ENCODE measurements around the gene PPIP5K2.
"Not testable (repeated sequence)": the region's sequence is repeated elsewhere in the genome, so short reads cannot be mapped to it uniquely, and the experiment has no call there.

The PPIP5K2 gene

DNA sequence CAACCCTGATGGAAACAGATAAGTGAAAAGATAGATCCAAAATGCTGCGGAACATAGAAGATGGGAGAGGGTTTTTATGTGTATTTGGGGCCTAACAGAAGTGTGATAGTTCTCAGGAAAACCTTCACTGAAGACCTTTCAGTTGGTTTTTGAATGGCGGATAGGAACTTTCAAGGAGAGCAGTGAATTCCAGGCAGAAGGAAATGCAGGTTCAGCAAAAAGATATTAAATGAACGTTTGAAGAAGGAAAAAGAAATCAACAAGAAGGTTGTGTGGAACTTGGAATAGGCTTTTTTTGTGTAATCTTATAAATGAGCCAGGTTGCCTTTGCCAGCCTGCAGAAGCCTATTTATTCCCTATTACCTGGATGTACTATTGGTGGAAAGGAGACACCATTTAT lies 2.1 kb downstream of the PPIP5K2 start:
- no peak for DNase-seq (ENCODE audit: low spot score)

DNA sequence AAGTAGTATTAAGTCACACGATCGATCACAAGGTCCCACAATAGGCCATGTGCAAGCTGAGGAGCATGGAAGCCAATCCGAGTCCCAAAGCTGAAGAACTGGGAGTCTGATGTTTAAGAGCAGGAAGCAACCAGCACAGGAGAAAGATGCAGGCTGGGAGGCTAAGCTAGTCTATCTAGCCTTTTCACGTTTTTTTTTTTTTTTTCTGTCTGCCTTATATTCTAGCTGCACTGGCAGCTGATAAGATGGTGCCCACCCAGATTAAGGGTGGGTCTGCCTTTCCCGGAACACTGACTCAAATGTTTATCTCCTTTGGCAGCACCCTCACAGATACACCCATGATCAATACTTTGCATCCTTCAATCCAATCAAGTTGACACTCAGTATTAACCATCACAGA lies 6.5 kb downstream of the PPIP5K2 start:
- no peak for DNase-seq (ENCODE audit: low spot score)

DNA sequence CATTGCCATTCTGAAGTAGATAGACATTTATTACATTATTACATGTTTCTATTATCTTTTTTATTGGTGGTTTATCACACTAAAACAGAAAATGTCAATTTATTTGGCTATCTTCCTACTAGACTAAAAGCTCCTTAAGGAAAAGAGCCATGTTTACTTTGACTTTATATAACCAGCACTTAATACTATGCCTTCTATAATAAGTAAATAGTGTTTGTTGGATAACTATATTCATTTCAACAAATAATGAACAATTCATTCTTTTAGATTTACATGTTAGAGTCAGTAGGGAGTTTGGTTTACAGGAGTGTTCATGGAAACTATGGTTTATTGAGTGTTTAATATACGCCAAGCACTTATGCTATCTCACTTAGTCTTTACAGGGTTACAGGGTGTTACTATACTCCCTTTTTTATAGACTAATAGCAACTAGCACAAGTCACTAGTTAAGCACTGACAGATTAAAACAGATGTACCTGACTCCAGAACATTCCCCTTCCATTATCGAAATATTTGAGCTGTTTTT lies 7.3 kb downstream of the PPIP5K2 start:
- DNase-seq (ENCODE audit: low spot score) = no peak

DNA sequence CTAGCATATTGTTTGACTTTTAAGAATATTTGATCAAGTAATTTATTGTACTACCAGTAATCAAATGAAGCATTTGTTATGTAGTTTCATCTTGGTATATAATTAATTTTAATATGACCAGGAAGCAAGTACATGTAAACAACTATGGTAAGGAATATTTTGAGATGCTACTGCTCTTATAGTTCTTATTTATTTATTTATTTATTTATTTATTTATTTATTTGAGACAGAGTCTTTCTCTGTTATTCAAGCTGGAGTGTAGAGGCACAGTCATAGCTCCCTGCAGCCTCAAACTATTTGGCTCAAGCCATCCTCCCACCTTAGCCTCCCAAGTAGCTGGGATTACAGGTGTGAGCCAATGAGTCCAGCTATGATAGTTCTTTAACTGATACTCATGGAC lies 8.1 kb downstream of the PPIP5K2 start:
- DNase-seq (ENCODE audit: low spot score) = no peak

DNA sequence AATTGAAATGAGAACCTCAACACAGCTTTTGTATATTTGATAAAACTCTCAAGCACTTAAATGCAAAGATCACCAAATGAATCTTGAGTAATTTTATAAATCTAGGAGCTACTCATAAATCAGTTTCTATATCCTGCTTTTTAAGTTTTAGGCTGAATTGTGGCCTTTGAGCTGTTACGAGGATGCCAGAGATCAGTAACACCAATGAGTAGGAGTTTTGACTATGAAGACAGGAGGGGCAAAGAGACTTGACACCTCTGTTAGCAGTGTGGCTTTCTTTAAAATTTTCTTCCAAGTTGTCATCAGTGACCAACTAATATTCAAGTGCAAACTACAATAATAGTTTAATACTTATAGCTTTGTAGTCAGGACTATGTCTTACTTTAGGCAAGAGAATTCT lies 12.6 kb downstream of the PPIP5K2 start:
- no peak for DNase-seq (ENCODE audit: low spot score)

DNA sequence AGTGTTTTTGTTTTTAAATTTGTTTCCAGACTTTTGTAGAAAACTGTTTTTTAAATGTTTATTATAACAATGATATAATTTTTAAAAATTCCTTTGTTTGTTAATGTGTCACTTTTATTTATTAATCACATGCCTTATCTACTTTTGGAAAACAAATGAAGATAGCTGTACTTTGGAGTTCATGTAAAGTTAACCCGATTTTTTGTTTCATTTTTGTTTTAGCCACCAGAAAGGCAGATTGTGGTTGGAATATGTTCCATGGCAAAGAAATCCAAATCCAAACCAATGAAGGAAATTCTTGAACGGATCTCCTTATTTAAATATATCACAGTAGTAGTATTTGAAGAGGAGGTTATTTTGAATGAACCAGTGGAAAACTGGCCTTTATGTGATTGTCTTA lies 13.1 kb downstream of the PPIP5K2 start:
- no peak for DNase-seq (ENCODE audit: low spot score)

DNA sequence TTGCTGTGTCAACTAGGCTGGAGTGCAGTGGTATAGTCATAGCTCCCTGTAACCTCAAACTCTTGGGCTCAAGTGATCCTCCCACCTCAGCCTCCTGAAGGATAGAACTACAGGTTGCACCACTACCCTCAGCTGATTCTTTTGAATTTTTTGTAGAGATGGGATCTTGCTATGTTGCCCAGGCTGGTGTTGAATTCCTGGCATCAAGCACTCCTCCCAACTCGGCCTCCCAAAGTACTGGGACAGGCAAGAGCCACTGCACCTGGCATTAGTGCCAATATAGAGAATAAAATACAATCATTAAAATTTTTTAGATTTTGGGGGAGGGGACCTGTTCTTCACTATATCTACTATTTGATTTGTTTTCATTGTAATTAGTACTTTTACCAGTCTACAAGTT lies 15.4 kb downstream of the PPIP5K2 start:
- DNase-seq (ENCODE audit: low spot score) = no peak

DNA sequence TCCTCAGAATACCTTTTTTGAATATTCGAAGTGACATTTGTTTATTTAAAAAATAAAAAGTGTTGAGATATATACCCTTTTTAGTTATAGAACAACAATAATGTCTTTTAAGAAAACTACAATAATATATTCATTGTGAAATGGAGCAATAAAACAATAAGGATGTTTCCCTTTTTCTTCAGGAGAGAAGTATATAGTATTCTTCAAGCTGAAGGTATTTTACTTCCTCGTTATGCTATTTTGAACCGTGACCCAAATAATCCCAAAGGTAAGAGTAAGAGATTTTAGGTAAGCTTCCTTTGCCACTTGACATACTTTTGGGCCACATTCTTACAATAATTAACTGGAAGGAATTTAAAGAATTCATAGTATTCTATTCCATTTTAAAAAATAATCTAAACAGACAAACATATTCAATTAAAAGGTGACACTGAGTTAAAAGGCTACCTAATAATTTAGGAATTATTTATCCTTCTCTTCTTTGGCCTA lies 18.1 kb downstream of the PPIP5K2 start:
- no peak for DNase-seq (ENCODE audit: low spot score)

DNA sequence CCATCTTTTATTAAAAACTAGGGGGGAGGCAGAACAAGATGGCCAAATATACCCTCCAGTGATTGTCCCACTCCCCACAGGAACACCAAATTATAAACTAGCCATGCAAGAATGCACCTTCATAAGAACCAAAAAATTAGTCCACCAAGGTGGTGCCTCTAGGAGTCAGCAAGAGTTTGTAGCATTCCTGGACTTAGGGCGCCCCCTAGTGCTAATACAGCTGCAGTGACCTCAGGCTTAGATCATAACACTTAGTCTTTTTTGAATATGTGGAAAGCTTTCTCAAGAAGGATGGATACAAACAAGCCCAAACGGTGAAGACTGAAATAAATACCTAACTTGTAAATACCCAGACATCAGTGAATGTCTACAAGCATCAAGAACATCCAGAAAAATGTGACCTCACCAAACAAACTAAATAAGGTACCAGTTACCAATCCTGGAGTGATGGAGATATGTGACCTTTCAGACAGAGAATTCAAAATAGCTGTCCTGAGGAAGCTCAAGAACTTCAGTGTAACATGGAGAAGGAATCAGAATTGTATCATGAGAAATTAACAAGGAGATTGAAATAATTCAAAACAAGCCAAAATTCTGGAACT lies 19.3 kb downstream of the PPIP5K2 start:
- peak; percentile 80 for DNase-seq (ENCODE audit: low spot score)

DNA sequence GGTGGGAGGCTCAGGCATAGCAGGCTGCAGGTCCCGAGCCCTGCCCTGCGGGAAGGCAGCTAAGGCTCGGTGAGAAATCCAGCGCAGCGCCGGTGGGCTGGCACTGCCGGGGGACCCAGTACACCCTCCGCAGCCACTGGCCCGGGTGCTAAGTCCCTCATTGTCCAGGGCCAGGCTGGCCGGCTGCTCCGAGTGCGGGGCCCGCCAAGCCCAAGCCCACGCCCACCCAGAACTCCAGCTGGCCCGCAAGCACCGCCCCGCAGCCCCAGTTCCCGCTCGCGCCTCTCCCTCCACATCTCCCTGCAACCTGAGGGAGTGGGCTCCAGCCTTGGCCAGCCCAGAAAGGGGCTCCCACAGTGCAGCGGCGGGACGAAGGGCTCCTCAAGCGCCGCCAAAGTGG lies 22.0 kb downstream of the PPIP5K2 start:
- DNase-seq (ENCODE audit: low spot score) = not testable (repeated sequence)

DNA sequence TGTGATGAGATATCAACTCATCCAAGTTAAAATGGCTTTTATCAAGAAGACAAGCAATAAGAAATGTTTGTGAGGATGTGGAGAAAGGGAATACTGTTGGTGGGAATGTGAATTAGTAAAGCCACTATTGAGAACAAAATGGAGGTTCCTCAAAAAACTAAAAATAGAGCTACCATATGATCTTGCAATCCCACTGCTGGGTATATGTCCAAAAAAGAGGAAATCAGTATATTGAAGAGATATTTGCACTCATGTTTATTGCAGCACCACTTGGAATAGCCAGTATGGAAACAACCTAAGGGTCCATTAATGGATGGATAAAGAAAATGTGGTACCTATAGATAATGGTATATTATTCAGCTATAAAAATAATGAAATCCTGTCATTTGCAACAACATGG lies 25.1 kb downstream of the PPIP5K2 start:
- no peak for DNase-seq (ENCODE audit: low spot score)

DNA sequence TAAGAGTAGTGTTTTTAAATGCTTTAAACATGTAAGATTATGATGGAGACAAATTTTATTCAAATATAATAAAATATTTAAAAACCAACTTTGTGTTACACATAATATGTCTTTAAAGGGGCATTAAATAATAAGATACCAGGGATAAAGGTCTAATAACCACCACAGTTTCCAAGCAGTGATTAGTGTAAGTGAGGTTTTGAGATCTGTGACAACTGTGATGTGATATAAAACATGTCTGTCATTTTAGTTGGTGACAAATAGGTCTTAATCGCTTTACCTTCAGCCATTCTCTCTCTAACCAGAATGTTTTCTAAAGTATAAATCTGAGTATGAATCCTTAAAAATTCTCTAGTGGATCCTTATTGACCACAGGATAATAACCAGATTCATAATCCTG lies 28.1 kb downstream of the PPIP5K2 start:
- no peak for DNase-seq (ENCODE audit: low spot score)

DNA sequence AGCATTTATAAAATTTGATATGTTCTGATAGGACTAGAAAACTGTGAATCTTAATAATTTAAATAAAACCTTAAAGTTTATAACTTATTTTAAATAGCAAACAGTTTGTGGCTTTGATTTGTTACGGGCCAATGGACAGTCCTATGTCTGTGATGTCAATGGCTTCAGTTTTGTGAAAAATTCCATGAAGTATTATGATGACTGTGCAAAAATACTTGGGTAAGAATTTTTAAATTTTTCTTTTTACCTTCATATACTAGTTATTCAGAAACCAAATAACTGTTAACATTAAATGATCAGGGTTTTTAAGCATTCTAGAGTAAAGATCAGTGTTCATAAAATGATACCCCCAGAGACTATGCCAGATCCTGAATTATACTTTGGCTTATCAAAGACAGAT lies 31.1 kb downstream of the PPIP5K2 start:
- no peak for DNase-seq (ENCODE audit: low spot score)

DNA sequence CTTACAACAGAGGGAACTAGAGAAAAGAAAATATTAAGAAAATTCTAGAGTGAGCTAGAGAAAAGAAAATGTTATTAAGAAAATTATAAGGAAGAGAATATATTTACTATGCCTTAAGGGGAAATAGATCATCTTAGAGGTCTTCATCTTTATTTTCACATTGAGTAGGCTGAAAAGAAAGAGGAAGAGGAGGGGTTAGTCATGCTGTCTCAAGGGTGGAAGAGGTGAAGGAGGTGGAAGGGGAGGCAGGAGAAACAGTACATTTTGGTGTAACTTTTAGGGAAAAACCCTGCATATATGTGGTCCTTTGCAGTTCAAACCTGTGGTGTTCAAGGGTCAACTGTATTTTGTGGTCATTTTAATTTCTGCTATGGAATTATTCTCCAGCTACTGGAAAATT lies 46.6 kb downstream of the PPIP5K2 start:
- DNase-seq (ENCODE audit: low spot score) = no peak

DNA sequence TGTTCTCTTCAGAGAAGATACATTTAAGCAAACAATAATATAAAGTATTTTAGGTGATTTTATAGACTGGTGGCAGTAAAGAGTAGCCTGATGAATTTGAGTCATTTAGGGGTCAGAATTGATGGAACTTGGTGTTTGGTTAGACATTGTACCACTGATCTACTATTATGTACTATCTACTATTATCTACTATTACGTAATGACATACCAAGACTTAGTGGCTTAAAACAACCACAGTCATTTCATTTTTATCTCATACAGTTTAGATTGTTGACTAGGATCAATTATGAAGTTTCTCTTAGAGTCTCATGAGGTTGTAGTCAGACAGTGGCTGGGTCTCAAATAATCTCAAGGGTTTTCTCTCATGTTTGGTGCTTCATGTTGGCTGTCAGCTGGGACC lies 54.0 kb downstream of the PPIP5K2 start:
- no peak for DNase-seq (ENCODE audit: low spot score)

DNA sequence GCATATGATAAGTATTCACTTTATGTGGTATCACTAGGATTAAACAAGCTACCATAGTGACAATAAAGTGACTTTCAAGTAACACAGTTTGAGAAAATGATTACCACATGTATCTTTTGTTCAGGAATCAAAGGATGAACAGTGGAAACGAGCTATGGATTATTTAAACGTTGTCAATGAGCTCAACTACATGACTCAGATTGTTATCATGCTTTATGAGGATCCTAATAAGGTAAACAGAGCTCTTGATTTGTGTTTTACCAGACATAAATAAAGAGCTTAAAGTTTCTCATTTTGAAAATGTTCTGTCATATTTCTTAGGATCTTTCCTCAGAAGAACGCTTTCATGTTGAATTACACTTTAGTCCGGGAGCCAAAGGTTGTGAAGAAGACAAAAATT lies 57.4 kb downstream of the PPIP5K2 start:
- no peak for DNase-seq (ENCODE audit: low spot score)

DNA sequence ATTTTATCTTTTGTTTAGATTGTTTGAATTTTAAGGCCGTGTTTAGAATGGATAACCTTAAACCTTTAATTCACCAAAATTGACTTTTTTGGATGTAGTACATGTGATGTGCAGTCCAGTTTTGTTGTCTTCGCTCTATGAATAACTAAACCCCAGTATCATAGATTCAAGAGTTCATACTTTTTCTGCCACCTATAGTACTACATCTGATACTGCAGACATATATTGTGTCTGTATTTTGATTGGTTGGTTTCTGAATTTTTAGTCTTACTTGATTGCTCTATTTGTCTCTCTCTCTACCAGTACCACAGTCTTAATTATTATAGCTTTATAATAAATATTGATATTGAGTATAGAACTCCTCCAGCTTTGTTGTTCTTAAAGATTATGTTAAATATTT lies 58.1 kb downstream of the PPIP5K2 start:
- no peak for DNase-seq (ENCODE audit: low spot score)

DNA sequence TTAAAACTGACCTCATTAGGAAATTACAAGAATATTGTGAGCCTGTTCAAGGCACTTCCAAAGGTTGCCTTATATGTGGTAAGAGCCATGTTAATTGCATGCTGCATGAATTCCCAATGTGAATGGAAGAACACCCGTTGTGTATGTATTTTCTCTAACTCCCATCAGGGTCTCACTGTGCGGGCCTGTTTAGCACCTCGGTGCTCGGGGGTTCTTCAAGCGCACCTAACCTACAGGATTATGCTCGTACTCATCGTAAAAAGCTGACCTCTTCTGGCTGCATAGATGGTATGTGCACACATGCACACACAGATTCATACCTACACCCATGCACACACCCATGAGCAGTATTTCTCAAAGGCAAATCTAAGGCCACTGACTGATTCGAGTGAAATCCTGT lies 66.1 kb downstream of the PPIP5K2 start:
- DNase-seq (ENCODE audit: low spot score) = no peak

DNA sequence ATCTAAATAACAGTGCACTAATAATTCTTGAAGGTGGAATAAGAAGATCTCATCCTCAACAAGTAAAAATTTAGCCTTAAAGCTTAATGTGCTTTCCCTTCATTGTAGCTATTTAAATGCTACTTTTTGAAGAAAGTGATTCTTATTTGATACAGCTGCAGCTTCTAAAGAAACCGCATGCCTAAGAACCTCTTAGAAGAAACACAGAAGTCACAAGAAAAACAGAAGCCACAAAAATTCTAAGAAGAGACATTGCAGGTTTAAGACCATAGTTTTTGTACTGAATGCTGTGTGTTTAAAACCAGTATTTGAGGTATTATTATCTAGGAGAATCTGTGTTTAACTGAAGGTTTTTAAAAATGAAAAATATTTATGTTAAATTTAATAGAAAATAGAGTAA lies 68.3 kb downstream of the PPIP5K2 start:
- no peak for DNase-seq (ENCODE audit: low spot score)

DNA sequence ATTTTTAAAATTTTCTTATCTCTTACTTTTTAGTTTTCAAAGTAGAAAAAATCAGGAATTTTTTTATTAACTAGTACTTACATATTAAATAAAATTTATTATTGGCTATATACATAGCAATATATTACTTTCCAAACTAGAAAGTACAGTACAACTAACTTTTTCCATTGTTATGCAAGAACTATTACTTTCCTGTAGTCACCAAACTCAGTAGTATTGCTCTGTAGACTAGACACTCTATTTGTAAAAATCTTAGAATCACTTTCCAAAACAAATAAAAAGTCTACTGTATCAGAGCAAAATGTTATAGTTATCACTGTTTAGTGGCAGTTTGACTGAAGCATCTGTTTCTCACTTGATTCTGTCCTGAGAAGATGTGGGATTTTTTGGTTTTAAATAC lies 83.1 kb downstream of the PPIP5K2 start:
- no peak for DNase-seq (ENCODE audit: low spot score)

DNA sequence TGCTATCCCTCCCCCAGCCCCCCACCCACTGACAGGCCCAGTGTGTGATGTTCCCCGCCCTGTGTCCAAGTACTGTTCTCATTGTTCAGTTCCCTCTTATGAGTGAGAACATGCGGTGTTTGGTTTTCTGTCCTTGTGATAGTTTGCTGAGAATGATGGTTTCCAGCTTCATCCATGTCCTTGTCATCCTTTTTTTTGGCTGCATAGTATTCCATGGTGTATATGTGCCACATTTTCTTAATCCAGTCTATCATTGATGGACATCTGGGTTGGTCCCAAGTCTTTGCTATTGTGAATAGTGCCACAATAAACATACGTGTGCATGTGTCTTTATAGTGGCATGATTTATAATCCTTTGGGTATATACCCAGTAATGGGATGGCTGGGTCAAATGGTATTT lies 84.9 kb downstream of the PPIP5K2 start:
- DNase-seq (ENCODE audit: low spot score) = not testable (repeated sequence)

DNA sequence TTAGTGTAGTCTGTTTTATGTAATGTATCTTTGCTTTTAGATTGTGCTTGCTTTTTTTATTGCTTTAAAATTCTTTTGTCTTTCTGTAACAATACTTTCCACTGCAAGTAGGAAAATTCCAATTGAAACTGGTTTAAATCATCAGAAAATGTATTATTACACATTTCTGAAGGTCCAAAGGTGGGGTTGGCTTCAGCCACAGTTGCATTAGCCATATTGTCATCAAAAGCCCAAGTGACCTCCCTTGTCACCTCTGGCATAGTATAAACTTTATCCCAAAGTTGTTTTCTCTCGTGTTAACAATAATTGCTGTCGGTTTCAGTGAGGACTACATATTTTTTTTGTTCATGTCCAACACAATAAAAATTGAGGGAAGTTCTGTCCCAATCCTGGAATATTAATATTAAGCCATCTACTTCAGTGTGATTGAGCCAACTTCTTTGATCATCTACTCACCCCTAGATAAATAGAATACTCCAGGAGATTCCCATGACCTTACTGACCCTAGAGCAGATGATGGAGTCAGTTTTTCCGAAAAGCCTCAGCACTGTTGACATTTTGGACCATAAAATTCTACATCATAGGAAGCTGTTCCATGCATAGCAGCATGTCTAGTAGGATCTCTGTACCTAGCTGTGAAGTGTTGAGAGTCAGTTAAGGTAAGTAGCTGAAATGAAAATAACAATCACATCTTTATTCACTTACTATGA lies 86.0 kb downstream of the PPIP5K2 start:
- DNase-seq (ENCODE audit: low spot score) = no peak

DNA sequence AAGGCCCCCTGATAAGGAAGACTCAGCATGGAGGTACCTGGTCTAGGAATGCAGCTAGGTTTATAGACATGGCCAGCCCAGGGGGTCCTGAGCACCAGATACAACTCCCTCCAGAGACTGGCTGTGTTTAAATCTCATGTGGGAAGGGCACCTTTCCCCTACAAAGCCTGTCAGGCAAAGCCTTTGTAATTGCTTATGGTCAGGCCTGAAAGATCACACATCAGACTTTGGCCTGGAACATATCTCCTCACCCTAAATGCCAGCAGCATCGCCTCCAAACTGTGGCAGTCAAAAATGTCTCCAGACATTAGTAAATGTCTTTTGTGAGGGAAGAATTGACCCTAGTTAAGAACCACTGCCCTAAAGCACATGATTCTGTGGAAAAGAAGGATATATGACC lies 86.9 kb downstream of the PPIP5K2 start:
- DNase-seq (ENCODE audit: low spot score) = no peak

DNA sequence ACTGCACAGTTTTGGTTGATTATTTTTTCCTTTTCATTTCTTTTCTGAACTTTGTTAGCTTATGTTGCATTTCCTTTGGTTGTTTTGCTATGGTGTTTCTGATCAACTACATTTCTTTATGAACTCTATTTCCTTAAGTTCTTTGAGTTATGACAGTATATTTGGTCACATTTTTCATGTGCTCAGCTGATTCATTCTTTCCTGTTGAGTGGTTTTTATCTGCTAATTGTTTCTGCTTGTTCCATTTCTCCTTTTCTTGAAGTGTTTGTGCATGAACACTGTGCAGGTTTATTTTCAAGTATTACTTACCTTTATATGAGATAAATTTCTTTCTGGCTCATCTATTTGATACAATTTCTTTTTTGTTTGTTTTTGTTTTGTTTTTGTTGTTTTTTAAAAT lies 87.6 kb downstream of the PPIP5K2 start:
- DNase-seq (ENCODE audit: low spot score) = no peak
